ENCODE measurements around the gene PODNL1. TPM values are rescaled to one million over a fixed set of nuclear protein-coding genes. Genes with fewer than 3 reads are reported as not detected.

Gene PODNL1
- total and polyA plus RNA-seq, 10 of the 15 experiments (the other 5 are each of a cell fraction or from before 2014, with no cell fraction given) = 0.04 to 0.44 TPM; not detected in 8

DNA sequence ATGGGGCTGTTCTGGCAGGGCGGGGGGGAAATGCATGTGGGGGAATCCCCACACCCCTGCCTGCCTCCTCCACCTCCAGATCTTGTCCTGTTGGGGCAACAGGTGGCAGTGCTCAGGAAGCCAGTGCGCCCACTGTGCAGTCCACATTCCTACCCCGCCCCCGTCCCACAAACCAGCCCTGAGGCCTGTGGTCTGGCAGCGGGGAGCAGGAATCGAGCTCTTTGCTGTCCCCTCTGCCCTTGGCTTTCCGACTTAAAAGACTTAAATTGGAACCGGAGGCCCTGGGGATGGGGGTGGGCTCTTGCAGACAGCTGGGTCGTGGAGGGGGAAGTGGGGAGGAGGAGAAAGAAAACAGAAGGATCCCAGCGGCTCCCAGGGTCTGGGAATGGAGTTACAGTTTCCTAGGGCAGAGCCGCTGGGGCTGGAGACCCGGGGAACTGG lies 56.9 kb downstream of the PODNL1 start (continued):
- TF ChIP-seq EP300 (IDR thresholded peaks at IDR 0.05; ENCODE audit: borderline replicate concordance in 1 of 2, control insufficient read depth in 1 of 2, low read depth in 2 of 2, low read length in 2 of 2) (no peak), FOXM1 (IDR thresholded peaks at IDR 0.05; ENCODE audit: low read depth, low read length) (no peak), NFIC (IDR thresholded peaks at IDR 0.05; ENCODE audit: low read depth, low read length) (no peak), IRF4 (IDR thresholded peaks at IDR 0.05; ENCODE audit: low read depth, low read length) (no peak), RCOR1 (conservative IDR thresholded peaks at IDR 0.05; ENCODE audit: low read depth, low read length) (no peak)

Other genes with a start within 250 kb of the PODNL1 start
Only the 7 nearest of the 16 such genes appear.
- 0.54 and 1.5 TPM in 2 replicates for gene NANOS3, start 61.3 kb downstream of the PODNL1 start, total RNA-seq (2014; rRNA removed)
- 1.5 and 1.6 TPM in 2 replicates for gene NANOS3, start 61.3 kb downstream of the PODNL1 start, total RNA-seq (2014; rRNA removed; fragmentation: Illumina TruSeq; extraction: Trizol)
- 1.5 and 1.7 TPM in 2 replicates for gene NANOS3, start 61.3 kb downstream of the PODNL1 start, total RNA-seq (2021)
- 0.24 and 0.69 TPM in 2 replicates for gene NANOS3, start 61.3 kb downstream of the PODNL1 start, polyA plus RNA-seq (2011; rRNA removed)
- gene NANOS3, start 61.3 kb downstream of the PODNL1 start, polyA plus RNA-seq (2014; fragmentation: Illumina TruSeq; extraction: Trizol) = 1.00 TPM in 1 of 2 replicates, not detected in the other
- under 1 TPM; 0.31 to 0.80 TPM for gene NANOS3, start 61.3 kb downstream of the PODNL1 start, polyA plus RNA-seq (2014; fragmentation: Nextera tagmentation; extraction: Ambion mirVana)
- 0.81 and 2.3 TPM in 2 replicates for gene NANOS3, start 61.3 kb downstream of the PODNL1 start, polyA plus RNA-seq (2014; rRNA removed)
- under 1 TPM; 0.53 to 0.62 TPM for gene NANOS3, start 61.3 kb downstream of the PODNL1 start, polyA plus RNA-seq (2016; fragmentation: Nextera tagmentation; extraction: Ambion mirVana)
- gene BRME1, start 32.3 kb downstream of the PODNL1 start, total RNA-seq (2014; rRNA removed) = 0.33 and 1.4 TPM in 2 replicates
- gene BRME1, start 32.3 kb downstream of the PODNL1 start, total RNA-seq (2014; rRNA removed; fragmentation: Illumina TruSeq; extraction: Trizol) = 0.41 and 0.72 TPM in 2 replicates
- 0.72 and 1.9 TPM in 2 replicates for gene BRME1, start 32.3 kb downstream of the PODNL1 start, total RNA-seq (2021)
- gene BRME1, start 32.3 kb downstream of the PODNL1 start, polyA plus RNA-seq (2011; rRNA removed) = 1.6 and 2.2 TPM in 2 replicates
- gene BRME1, start 32.3 kb downstream of the PODNL1 start, polyA plus RNA-seq (2014; fragmentation: Illumina TruSeq; extraction: Trizol) = 0.47 and 0.67 TPM in 2 replicates
- gene BRME1, start 32.3 kb downstream of the PODNL1 start, polyA plus RNA-seq (2014; fragmentation: Nextera tagmentation; extraction: Ambion mirVana) = under 1 TPM in 1 of 2 experiments, not detected in 1; 0.07 TPM
- gene BRME1, start 32.3 kb downstream of the PODNL1 start, polyA plus RNA-seq (2014; rRNA removed) = 1.0 and 1.9 TPM in 2 replicates
- 1 to 10 TPM in 1 of 2 experiments, under 1 TPM in 1; 0.28 to 1.1 TPM for gene BRME1, start 32.3 kb downstream of the PODNL1 start, polyA plus RNA-seq (2016; fragmentation: Nextera tagmentation; extraction: Ambion mirVana)
- 13.2 and 17.3 TPM in 2 replicates for gene CC2D1A, start 32.2 kb downstream of the PODNL1 start, total RNA-seq (2014; rRNA removed)
- gene CC2D1A, start 32.2 kb downstream of the PODNL1 start, total RNA-seq (2014; rRNA removed; fragmentation: Illumina TruSeq; extraction: Trizol) = 9.0 and 10.2 TPM in 2 replicates
- 32.7 and 36.1 TPM in 2 replicates for gene CC2D1A, start 32.2 kb downstream of the PODNL1 start, total RNA-seq (2021)
- gene CC2D1A, start 32.2 kb downstream of the PODNL1 start, polyA plus RNA-seq (2011; rRNA removed) = 7.4 and 11.9 TPM in 2 replicates
- 7.3 and 14.8 TPM in 2 replicates for gene CC2D1A, start 32.2 kb downstream of the PODNL1 start, polyA plus RNA-seq (2014; fragmentation: Illumina TruSeq; extraction: Trizol)
- gene CC2D1A, start 32.2 kb downstream of the PODNL1 start, polyA plus RNA-seq (2014; fragmentation: Nextera tagmentation; extraction: Ambion mirVana) = 1 to 10 TPM in 1 of 2 experiments, under 1 TPM in 1; 0.13 to 1.0 TPM
- gene CC2D1A, start 32.2 kb downstream of the PODNL1 start, polyA plus RNA-seq (2014; rRNA removed) = 24.9 and 28.0 TPM in 2 replicates
- gene CC2D1A, start 32.2 kb downstream of the PODNL1 start, polyA plus RNA-seq (2016; fragmentation: Nextera tagmentation; extraction: Ambion mirVana) = 10 to 100 TPM; 18.6 to 22.5 TPM
- 36.2 and 43.3 TPM in 2 replicates for gene DCAF15, start 14.1 kb upstream of the PODNL1 start, total RNA-seq (2014; rRNA removed)
- 16.9 and 18.0 TPM in 2 replicates for gene DCAF15, start 14.1 kb upstream of the PODNL1 start, total RNA-seq (2014; rRNA removed; fragmentation: Illumina TruSeq; extraction: Trizol)
- 58.2 and 63.4 TPM in 2 replicates for gene DCAF15, start 14.1 kb upstream of the PODNL1 start, total RNA-seq (2021)
- 11.8 and 25.3 TPM in 2 replicates for gene DCAF15, start 14.1 kb upstream of the PODNL1 start, polyA plus RNA-seq (2011; rRNA removed)
- 11.9 and 20.9 TPM in 2 replicates for gene DCAF15, start 14.1 kb upstream of the PODNL1 start, polyA plus RNA-seq (2014; fragmentation: Illumina TruSeq; extraction: Trizol)
- gene DCAF15, start 14.1 kb upstream of the PODNL1 start, polyA plus RNA-seq (2014; fragmentation: Nextera tagmentation; extraction: Ambion mirVana) = under 1 TPM; 0.16 to 0.58 TPM
- 50.1 and 55.7 TPM in 2 replicates for gene DCAF15, start 14.1 kb upstream of the PODNL1 start, polyA plus RNA-seq (2014; rRNA removed)
- 10 to 100 TPM; 27.9 to 29.2 TPM for gene DCAF15, start 14.1 kb upstream of the PODNL1 start, polyA plus RNA-seq (2016; fragmentation: Nextera tagmentation; extraction: Ambion mirVana)
- gene RFX1, start 67.9 kb upstream of the PODNL1 start, total RNA-seq (2014; rRNA removed) = 1.1 and 2.5 TPM in 2 replicates
- gene RFX1, start 67.9 kb upstream of the PODNL1 start, total RNA-seq (2014; rRNA removed; fragmentation: Illumina TruSeq; extraction: Trizol) = 0.37 and 0.81 TPM in 2 replicates
- gene RFX1, start 67.9 kb upstream of the PODNL1 start, total RNA-seq (2021) = 8.2 and 11.0 TPM in 2 replicates
- gene RFX1, start 67.9 kb upstream of the PODNL1 start, polyA plus RNA-seq (2011; rRNA removed) = 0.29 and 0.39 TPM in 2 replicates
- 0.11 and 0.79 TPM in 2 replicates for gene RFX1, start 67.9 kb upstream of the PODNL1 start, polyA plus RNA-seq (2014; fragmentation: Illumina TruSeq; extraction: Trizol)
- under 1 TPM; 0.05 to 0.29 TPM for gene RFX1, start 67.9 kb upstream of the PODNL1 start, polyA plus RNA-seq (2014; fragmentation: Nextera tagmentation; extraction: Ambion mirVana)
- 2.6 and 3.5 TPM in 2 replicates for gene RFX1, start 67.9 kb upstream of the PODNL1 start, polyA plus RNA-seq (2014; rRNA removed)
- gene RFX1, start 67.9 kb upstream of the PODNL1 start, polyA plus RNA-seq (2016; fragmentation: Nextera tagmentation; extraction: Ambion mirVana) = 1 to 10 TPM; 2.1 to 3.4 TPM
- gene RLN3, start 89.7 kb upstream of the PODNL1 start, total RNA-seq (2014; rRNA removed) = not detected in 2 replicates
- gene RLN3, start 89.7 kb upstream of the PODNL1 start, total RNA-seq (2014; rRNA removed; fragmentation: Illumina TruSeq; extraction: Trizol) = not detected in 2 replicates
- gene RLN3, start 89.7 kb upstream of the PODNL1 start, total RNA-seq (2021) = not detected in 2 replicates
- gene RLN3, start 89.7 kb upstream of the PODNL1 start, polyA plus RNA-seq (2011; rRNA removed) = not detected in 2 replicates
- not detected in 2 replicates for gene RLN3, start 89.7 kb upstream of the PODNL1 start, polyA plus RNA-seq (2014; fragmentation: Illumina TruSeq; extraction: Trizol)
- gene RLN3, start 89.7 kb upstream of the PODNL1 start, polyA plus RNA-seq (2014; fragmentation: Nextera tagmentation; extraction: Ambion mirVana) = not detected
- gene RLN3, start 89.7 kb upstream of the PODNL1 start, polyA plus RNA-seq (2014; rRNA removed) = 0.16 TPM in 1 of 2 replicates, not detected in the other
- gene RLN3, start 89.7 kb upstream of the PODNL1 start, polyA plus RNA-seq (2016; fragmentation: Nextera tagmentation; extraction: Ambion mirVana) = not detected
- 44.6 and 48.7 TPM in 2 replicates for gene IL27RA, start 93.3 kb upstream of the PODNL1 start, total RNA-seq (2014; rRNA removed)
- gene IL27RA, start 93.3 kb upstream of the PODNL1 start, total RNA-seq (2014; rRNA removed; fragmentation: Illumina TruSeq; extraction: Trizol) = 26.3 and 30.0 TPM in 2 replicates
- gene IL27RA, start 93.3 kb upstream of the PODNL1 start, total RNA-seq (2021) = 51.4 and 52.3 TPM in 2 replicates
- gene IL27RA, start 93.3 kb upstream of the PODNL1 start, polyA plus RNA-seq (2011; rRNA removed) = 43.0 and 63.5 TPM in 2 replicates
- 19.6 and 36.1 TPM in 2 replicates for gene IL27RA, start 93.3 kb upstream of the PODNL1 start, polyA plus RNA-seq (2014; fragmentation: Illumina TruSeq; extraction: Trizol)
- 10 to 100 TPM in 1 of 2 experiments, 1 to 10 TPM in 1; 8.4 to 13.1 TPM for gene IL27RA, start 93.3 kb upstream of the PODNL1 start, polyA plus RNA-seq (2014; fragmentation: Nextera tagmentation; extraction: Ambion mirVana)
- gene IL27RA, start 93.3 kb upstream of the PODNL1 start, polyA plus RNA-seq (2014; rRNA removed) = 40.8 and 43.0 TPM in 2 replicates
- 10 to 100 TPM; 41.6 to 48.4 TPM for gene IL27RA, start 93.3 kb upstream of the PODNL1 start, polyA plus RNA-seq (2016; fragmentation: Nextera tagmentation; extraction: Ambion mirVana)